CD14-positive monocyte (primary cell): ENCODE data around the gene MORN1. TPM values are rescaled to one million over a fixed set of nuclear protein-coding genes. Genes with fewer than 3 reads are reported as not detected.

Source experiments
- DNase-seq, 3 donors: peaks; one replicate each; pipeline ENCODE4 v3.0.0-alpha.2; 2011 to 2022
- H2AFZ ChIP-seq: 2 replicates; pipeline ENCODE4 v1.6.0; 2012; ENCODE audit warnings: mild to moderate bottlenecking, low read depth, low read length, inconsistent platforms; ENCODE audit not compliant: insufficient read depth, poor library complexity, severe bottlenecking
- H3K27ac ChIP-seq, 2 donors: 1 replicate in 1 of 2; 2 replicates in 1 of 2; pipeline ENCODE4 v1.5.1; 2012 to 2013; ENCODE audit warnings: low read length in 2 of 2, control low read depth in 1 of 2, inconsistent platforms in 1 of 2, low read depth in 1 of 2, mild to moderate bottlenecking in 1 of 2
- H3K27me3 ChIP-seq, 2 donors: one replicate each; pipeline versions ENCODE4 v1.6.0 to v1.6.1; 2011 to 2013; ENCODE audit warnings: low read length in 2 of 2; ENCODE audit not compliant: control insufficient read depth in 2 of 2, insufficient read depth in 2 of 2
- H3K36me3 ChIP-seq, 2 donors: replicated peaks in 1 of 2; 1 replicate in 1 of 2; 2 replicates in 1 of 2; pipeline versions ENCODE4 v1.5.1 to v1.6.1; 2012 to 2013; ENCODE audit warnings: low read length in 2 of 2, control low read depth in 1 of 2, inconsistent platforms in 1 of 2, mild to moderate bottlenecking in 1 of 2; ENCODE audit not compliant: insufficient read depth in 2 of 2, control insufficient read depth in 1 of 2
- H3K4me1 ChIP-seq, 2 donors: 1 replicate in 1 of 2; 2 replicates in 1 of 2; pipeline versions ENCODE4 v1.5.1 to v1.6.1; 2012 to 2013; ENCODE audit warnings: low read length in 2 of 2, control low read depth in 1 of 2, inconsistent platforms in 1 of 2, mild to moderate bottlenecking in 1 of 2, moderate library complexity in 1 of 2; ENCODE audit not compliant: insufficient read depth in 2 of 2, control insufficient read depth in 1 of 2
- H3K4me2 ChIP-seq: replicated peaks from 2 replicates; pipeline ENCODE3; 2012; ENCODE audit warnings: low read length, moderate library complexity, mild to moderate bottlenecking; ENCODE audit not compliant: poor library complexity, severe bottlenecking; ENCODE audit errors: extremely low read depth
- H3K4me3 ChIP-seq, 3 experiments: fragments of 200-600 bp in 1 of 3; sonication (generic) in 1 of 3; replicated peaks in 1 of 3; 1 replicate in 2 of 3; 2 replicates in 1 of 3; pipeline ENCODE4 v1.5.1; 2011 to 2013; ENCODE audit warnings: low read length in 3 of 3, mild to moderate bottlenecking in 3 of 3, control low read depth in 2 of 3, low read depth in 2 of 3, inconsistent platforms in 1 of 3, moderate library complexity in 1 of 3
- H3K79me2 ChIP-seq: 2 replicates; pipeline ENCODE4 v1.6.0; 2012; ENCODE audit warnings: mild to moderate bottlenecking, control low read depth, inconsistent platforms, low read length, moderate library complexity; ENCODE audit not compliant: insufficient read depth
- H3K9ac ChIP-seq: 2 replicates; pipeline ENCODE4 v1.6.0; 2017; ENCODE audit warnings: low read length, mild to moderate bottlenecking; ENCODE audit not compliant: insufficient read depth, poor library complexity, severe bottlenecking
- H3K9me3 ChIP-seq, 2 donors: replicated peaks in 1 of 2; 1 replicate in 1 of 2; 2 replicates in 1 of 2; pipeline versions ENCODE4 v1.5.1 to v1.6.1; 2012 to 2013; ENCODE audit warnings: low read length in 2 of 2, control low read depth in 1 of 2; ENCODE audit not compliant: control insufficient read depth in 1 of 2, insufficient read depth in 1 of 2
- H4K20me1 ChIP-seq: 2 replicates; pipeline ENCODE4 v1.6.0; 2012; ENCODE audit warnings: mild to moderate bottlenecking, low read length, control low read depth, moderate library complexity; ENCODE audit not compliant: insufficient read depth
- H3K27ac Mint-ChIP-seq, 7 donors: one replicate each; pipeline ENCODE4 v1.8.0; 2020; ENCODE audit warnings: mild to moderate bottlenecking in 7 of 7, mixed read lengths in 7 of 7, moderate library complexity in 6 of 7, inconsistent platforms in 2 of 7
- H3K27me3 Mint-ChIP-seq, 3 donors: one replicate each; pipeline ENCODE4 v1.8.0; 2021 to 2022; ENCODE audit warnings: low read depth in 3 of 3, mild to moderate bottlenecking in 3 of 3, mixed read lengths in 3 of 3, moderate library complexity in 3 of 3, inconsistent platforms in 1 of 3
- H3K36me3 Mint-ChIP-seq, 2 donors: one replicate each; pipeline ENCODE4 v1.8.0; 2020; ENCODE audit warnings: mixed read lengths in 2 of 2, inconsistent platforms in 1 of 2, mild to moderate bottlenecking in 1 of 2
- H3K4me1 Mint-ChIP-seq: one replicate; pipeline ENCODE4 v1.8.0; 2020; ENCODE audit warnings: mild to moderate bottlenecking, mixed read lengths
- H3K4me3 Mint-ChIP-seq, 2 donors: one replicate each; pipeline ENCODE4 v1.8.0; 2020; ENCODE audit warnings: mild to moderate bottlenecking in 2 of 2, mixed read lengths in 2 of 2, moderate library complexity in 1 of 2
- H3K9me3 Mint-ChIP-seq, 7 donors: one replicate each; pipeline ENCODE4 v1.8.0; 2020 to 2022; ENCODE audit warnings: mixed read lengths in 7 of 7, mild to moderate bottlenecking in 6 of 7, moderate library complexity in 6 of 7, inconsistent platforms in 2 of 7
- WGBS: methylation state at CpG from one replicate; pipeline ENCODE4 v1.1.5; 2013; ENCODE audit warnings: missing lambda C conversion rate; ENCODE audit not compliant: insufficient coverage; 5-methylcytosine and 5-hydroxymethylcytosine counted together
- intact Hi-C, 2 donors: fragments of 100-400 bp; cut with micrococcal nuclease; formaldehyde crosslinking; loops; one replicate each; pipeline versions ENCODE4 v1.15.0 to v1.15.1; 2023
- polyA plus RNA-seq, 3 donors: library from polyadenylated mRNA; depleted of rRNA in 1 of 3; unstranded in 2 of 3; stranded (reverse) in 1 of 3; fragments of 300-500 nt in 2 of 3; fragments of >200 nt in 1 of 3; fragmentation: Illumina TruSeq in 2 of 3; gene quantifications; 1 replicate in 2 of 3; 2 replicates in 1 of 3; pipeline ENCODE4 v1.2.3, GENCODE V29; 2012 to 2021
- TF ChIP-seq, protein P1 (sequence below): fragments of 200-600 bp; IDR thresholded peaks from one replicate; pipeline ENCODE4 v1.8.0; 2022; ENCODE audit warnings: antibody characterized with exemption, mild to moderate bottlenecking

Gene MORN1
- polyA plus RNA-seq, 3 donors = 1.5 to 3.0 (median 1.7) TPM

DNA sequence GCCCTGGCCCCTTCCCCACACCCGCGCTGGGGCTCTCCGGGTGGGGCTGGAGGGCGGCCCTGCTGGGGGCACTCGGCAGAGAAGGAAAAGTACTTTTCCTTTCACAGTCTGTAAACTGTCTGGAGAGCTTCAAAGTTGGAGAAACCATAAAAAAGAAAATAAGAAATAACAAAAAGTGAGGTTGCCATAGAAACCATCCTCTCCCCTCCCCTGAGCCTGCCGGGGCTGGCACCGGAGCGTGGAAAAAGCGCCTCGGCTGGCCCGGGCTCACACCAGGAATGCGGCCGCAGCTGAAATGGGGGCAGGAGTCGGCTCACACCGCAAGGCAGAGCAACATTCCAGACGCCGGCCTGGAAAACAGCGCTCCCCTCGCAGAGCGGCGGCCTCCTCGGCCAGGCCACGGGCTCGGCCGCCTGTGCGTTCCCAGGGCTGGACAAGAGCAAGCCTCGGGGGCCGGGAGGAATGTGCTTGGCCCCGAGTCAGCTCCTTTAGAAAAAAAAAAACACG lies 69.2 kb downstream of the MORN1 start:
- no peak overlapping the region for H3K27ac Mint-ChIP-seq
- WGBS = 31% methylated on average over 25 of the region's 30 CpGs
- no peak for DNase-seq
- no peak overlapping the region for H3K27ac ChIP-seq
- no peak overlapping the region for H3K4me2 ChIP-seq
- H3K9ac ChIP-seq = no peak overlapping the region
- no peaks in the 10 kb centered on the region for H3K4me1 ChIP-seq
- H3K27me3 ChIP-seq = peaks cover 0 to 15% of the 10 kb centered on the region in 2 donors
- H3K4me3 Mint-ChIP-seq = peak overlapping the region in 1 of 2 donors; percentile 53
- H3K9me3 Mint-ChIP-seq = peaks cover 6 to 16% (median 10%) of the 10 kb centered on the region in 7 donors
- peaks cover 9 to 17% of the 10 kb centered on the region in 2 donors for H3K9me3 ChIP-seq
- TF ChIP-seq, protein P1, sequence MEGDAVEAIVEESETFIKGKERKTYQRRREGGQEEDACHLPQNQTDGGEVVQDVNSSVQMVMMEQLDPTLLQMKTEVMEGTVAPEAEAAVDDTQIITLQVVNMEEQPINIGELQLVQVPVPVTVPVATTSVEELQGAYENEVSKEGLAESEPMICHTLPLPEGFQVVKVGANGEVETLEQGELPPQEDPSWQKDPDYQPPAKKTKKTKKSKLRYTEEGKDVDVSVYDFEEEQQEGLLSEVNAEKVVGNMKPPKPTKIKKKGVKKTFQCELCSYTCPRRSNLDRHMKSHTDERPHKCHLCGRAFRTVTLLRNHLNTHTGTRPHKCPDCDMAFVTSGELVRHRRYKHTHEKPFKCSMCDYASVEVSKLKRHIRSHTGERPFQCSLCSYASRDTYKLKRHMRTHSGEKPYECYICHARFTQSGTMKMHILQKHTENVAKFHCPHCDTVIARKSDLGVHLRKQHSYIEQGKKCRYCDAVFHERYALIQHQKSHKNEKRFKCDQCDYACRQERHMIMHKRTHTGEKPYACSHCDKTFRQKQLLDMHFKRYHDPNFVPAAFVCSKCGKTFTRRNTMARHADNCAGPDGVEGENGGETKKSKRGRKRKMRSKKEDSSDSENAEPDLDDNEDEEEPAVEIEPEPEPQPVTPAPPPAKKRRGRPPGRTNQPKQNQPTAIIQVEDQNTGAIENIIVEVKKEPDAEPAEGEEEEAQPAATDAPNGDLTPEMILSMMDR = no peak
- no peak overlapping the region for H3K4me3 ChIP-seq
- H3K36me3 Mint-ChIP-seq = peaks cover 0 to 3% of the 10 kb centered on the region in 2 donors
- no peaks in the 10 kb centered on the region for H3K36me3 ChIP-seq
- no peak overlapping the region for H2AFZ ChIP-seq
- H3K27me3 Mint-ChIP-seq = peaks cover 11 to 31% (median 23%) of the 10 kb centered on the region in 3 donors
- no peaks in the 10 kb centered on the region for H3K4me1 Mint-ChIP-seq
- no peaks in the 10 kb centered on the region for H3K79me2 ChIP-seq
- H4K20me1 ChIP-seq = no peaks in the 10 kb centered on the region
- intact Hi-C loops = no loop called here

DNA sequence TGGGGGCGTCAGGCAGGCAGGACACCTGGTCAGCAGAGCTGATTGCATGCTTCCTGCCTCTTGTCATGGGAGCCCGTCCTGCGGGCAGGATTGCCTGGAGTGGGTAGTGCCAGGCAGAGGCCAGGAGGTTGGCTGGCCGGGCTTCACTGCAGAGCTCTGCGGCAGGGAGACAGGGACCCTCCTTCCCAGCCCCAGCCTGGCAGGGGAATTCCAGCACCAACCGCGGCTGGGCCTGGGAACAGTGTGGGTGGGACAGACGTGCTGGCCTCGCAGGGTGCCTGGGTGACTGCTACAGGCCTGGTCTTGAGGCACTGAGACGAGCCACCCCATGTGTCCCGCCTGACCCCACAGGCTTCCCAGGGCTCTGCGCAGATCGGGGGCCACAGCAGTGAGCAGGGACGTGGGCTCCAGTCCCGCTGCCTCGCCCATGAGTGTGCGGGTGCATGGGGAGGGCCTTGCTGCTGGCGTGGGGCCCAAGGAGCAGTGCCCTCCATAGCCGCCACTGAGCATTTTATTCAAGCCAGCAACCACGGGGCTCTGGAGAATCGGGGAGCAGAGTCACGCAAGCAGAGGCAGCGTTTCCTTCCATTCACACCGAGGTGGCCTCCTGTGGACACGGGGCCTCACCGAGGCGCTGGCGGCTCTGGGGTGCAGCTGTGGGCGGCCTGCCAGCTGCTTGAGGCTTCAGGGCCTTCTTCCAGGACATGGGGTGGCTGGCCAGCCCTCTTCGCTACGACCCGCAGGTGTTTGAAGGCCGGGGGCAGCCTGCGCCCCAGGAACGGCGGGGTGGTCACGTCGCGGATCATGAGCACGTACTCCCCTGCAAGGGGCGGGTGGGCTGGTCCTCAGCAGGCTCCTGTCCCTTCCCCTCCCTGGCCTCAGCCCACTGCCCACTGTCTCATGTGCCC lies 70.3 kb downstream of the MORN1 start:
- Histone ChIP-seq H3K27ac (no peak overlapping the region), H3K9ac (no peak overlapping the region), H3K9me3 (peaks cover 9 to 17% of the 10 kb centered on the region in 2 donors), H3K4me1 (no peaks in the 10 kb centered on the region), H3K4me3 (no peak overlapping the region), H2AFZ (no peak overlapping the region), H3K79me2 (no peaks in the 10 kb centered on the region), H3K27me3 (peaks cover 0 to 24% of the 10 kb centered on the region in 2 donors), H3K4me2 (no peak overlapping the region), H3K36me3 (no peaks in the 10 kb centered on the region), H4K20me1 (no peaks in the 10 kb centered on the region)
- Mint-ChIP-seq H3K36me3 (peaks cover 0 to 3% of the 10 kb centered on the region in 2 donors), H3K9me3 (peaks cover 5 to 14% (median 10%) of the 10 kb centered on the region in 7 donors), H3K4me3 (no peak overlapping the region), H3K4me1 (no peaks in the 10 kb centered on the region), H3K27me3 (peaks cover 12 to 41% (median 25%) of the 10 kb centered on the region in 3 donors), H3K27ac (no peak overlapping the region)
- no peak for DNase-seq
- intact Hi-C loops = no loop called here
- WGBS = 86% methylated on average over 41 of the region's 41 CpGs
- TF ChIP-seq, protein P1 = no peak
